NCI-H446 (cell line): Measurements from ENCODE around the gene TNS3.

Experiments used
- DNase-seq, 2 experiments: peaks; one replicate each; lab custom pipeline; 2025; lab: John Stamatoyannopoulos, UW

TNS3 gene

GRCh38 chr7:47367369-47367768 lies 214.5 kb downstream of the TNS3 start:
- no peak for DNase-seq

GRCh38 chr7:47366960-47367359 lies 215.0 kb downstream of the TNS3 start:
- no peak for DNase-seq

DNA sequence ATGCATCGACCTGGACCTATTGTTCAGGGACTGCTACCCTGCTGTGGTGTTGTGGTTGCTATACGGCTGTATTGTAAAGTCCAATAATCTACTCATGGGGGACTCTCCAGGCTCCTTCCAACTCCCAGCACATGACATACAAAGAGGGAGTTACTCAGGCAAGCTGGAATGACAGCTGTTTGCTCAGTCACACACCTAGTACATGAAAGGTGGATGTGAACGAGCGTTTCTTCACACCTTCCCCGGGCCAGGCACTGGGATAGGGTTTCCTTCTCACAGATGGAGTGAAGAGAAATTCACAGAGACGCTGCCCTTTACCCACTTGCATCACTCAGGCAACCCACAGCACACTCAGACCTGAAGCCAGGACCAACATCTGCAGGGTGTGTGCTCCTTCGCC lies 215.7 kb downstream of the TNS3 start:
- no peak for DNase-seq

DNA sequence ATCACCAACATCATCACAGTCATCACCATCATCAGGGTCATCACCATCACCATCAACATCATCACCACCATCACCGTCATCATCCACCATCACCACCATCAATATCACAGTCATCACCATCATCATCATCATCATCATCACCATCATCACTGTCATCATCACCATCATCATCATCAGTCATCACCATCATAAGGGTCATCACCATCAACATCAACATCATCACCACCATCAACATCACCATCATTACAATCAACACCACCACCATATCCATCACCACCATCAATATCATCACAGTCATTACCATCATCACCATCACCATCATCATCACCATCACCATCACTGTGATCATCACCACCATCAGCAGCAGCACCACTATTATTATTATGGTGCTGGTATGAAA lies 218.9 kb downstream of the TNS3 start:
- DNase-seq = no peak

DNA sequence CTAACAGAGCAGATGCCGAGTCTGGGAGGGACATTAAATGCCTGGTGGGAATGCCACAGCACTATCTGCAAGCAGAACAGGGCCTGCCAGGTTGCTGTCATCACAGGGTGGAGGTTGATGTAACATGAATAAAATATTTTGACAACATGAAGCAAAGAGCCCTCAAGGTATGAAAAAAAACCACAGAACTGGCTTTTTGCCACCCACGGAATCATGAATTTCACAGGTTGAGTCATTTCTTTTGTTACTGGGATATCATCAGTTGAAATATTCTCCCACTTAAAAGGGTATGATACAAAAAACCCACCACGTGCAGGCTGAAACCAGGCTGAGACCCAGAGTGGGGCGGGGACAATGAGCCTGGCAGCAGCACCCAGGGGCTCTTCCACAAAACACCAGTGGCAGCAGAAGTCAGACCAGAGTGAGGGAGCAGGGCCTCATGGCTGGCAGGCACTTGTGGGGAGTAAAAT lies 220.1 kb downstream of the TNS3 start:
- DNase-seq = no peak

- no peak for DNase-seq
Measured at GRCh38 chr7:47361236-47361635, 220.7 kb downstream of the TNS3 start.

GRCh38 chr7:47360301-47360900 lies 221.5 kb downstream of the TNS3 start:
- no peak for DNase-seq

- DNase-seq = no peak
Measured at GRCh38 chr7:47358944-47359588, 222.8 kb downstream of the TNS3 start.

DNA sequence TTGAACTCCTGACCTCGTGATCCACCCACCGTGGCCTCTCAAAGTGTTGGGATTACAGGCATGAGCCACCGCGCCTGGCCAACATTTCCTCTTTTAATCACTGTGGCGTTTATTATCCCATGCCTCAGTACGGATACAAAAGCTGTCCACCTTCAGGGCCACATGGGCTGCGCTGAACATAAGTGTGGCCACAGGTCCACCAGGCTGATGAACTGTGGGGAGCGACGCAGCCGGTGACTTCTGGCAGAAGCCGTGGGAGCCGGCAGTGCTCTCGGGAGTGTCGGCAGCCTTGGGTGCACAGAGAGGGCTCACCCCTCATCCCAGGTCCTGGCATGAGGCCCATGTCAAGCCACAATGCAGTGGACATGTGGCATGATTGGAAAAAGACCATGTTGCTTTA lies 223.6 kb downstream of the TNS3 start:
- DNase-seq = no peak

- DNase-seq = no peak
Measured at GRCh38 chr7:47357863-47358262, 224.0 kb downstream of the TNS3 start.

DNA sequence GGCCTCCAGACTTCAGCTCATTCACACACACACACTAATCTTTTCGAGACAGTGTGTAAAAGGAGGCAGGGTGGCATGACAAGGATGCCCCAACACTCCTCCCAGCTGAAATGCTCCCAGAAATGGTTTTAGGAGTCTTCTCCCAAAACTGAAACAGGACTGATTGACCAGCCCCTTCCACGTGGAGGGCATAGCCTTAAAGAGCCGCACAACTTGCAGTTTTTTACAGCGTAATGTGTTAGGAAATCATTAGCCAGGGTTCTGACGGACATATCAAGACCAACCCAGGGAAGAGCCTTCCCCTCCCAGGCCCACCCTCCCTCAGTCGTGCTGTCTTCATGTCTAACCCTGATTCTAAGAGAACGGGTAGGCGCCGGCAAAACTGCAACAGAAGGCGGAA lies 224.6 kb downstream of the TNS3 start:
- DNase-seq = no peak

DNA sequence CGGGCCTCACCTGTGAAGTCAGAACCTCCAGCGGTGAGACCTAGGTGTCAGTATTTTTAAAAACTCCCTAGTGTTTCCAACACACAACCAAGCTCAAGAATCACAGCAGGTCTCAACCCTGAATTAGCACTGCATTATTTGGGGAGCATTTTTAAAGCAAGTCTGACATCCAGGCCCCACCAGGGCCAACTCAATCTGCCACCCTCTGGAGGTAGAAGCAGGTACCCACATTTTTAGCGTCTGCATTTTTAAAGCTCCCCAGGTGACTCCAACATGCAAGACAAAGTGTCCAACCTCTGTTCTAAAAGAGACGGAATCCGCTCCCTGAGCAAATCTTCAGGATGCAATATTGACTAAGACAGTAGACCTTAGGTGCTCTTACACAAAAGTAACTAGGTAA lies 225.7 kb downstream of the TNS3 start:
- DNase-seq = no peak

- DNase-seq = no peak
Measured at GRCh38 chr7:47355684-47356083, 226.2 kb downstream of the TNS3 start.

- no peak for DNase-seq
Measured at GRCh38 chr7:47354831-47355541, 226.9 kb downstream of the TNS3 start.

- DNase-seq = no peak
Measured at GRCh38 chr7:47354071-47354470, 227.8 kb downstream of the TNS3 start.

GRCh38 chr7:47352394-47352968 lies 229.4 kb downstream of the TNS3 start:
- no peak for DNase-seq

DNA sequence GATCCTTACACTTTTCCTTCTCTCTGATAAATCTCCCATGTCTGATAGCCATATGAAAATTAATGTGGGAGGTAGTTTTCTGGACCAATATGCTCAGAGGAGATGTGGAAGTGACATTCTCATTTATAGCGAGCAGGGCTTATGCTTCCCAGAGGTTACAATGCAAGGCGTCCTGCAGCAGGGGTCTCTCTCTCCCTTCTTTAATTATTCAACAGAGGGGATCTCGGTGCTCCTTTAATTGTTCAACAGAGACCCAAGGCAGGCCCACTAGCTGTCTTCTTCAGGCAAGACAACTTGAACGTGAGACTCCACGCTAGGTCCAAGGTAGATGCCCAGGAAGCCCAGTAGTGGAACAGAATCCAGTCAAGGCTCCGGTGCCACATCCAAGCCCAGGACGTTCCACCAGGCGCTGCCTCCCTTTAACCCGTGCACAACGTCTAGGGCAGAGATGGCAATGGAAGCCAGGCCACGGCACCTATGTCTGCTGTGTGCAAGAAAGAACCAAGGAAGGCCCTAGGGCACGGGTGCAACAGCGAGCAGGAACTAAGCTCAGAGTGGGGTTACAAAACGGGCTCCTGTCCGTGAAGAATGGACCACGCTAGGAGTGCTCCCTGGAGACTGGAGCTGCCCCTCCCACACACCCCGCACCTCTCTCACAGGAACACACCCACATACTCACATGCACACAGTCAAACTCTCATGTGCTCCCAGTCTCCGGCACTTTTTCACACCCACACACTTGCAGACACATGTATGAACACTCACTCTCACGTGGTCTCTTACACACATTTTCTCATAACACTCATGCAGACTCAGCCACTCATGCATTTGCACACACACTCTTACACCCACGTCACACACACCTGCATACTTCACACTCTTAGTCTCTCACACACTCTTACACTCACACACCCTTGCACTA lies 230.4 kb downstream of the TNS3 start:
- DNase-seq = no peak

DNA sequence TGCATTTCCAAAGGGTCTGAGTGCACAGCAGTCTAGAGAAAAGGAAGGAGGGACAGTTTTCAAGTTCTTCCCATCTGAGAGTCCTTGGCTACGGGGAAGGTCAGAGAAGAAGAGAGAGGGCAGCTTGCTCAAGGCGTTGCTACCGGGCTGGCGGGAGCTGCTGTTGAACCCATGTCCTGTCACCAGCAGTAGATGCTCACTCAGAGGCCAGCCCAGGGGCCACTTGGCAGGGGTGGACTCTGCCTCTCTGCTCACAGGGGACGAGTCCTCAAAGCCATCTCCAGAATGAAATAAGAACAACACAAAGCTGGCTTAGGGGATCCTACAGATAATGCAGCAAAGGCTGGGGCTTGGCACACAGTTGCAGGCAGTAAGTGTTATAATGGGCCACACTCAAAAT lies 231.5 kb downstream of the TNS3 start:
- DNase-seq = no peak

GRCh38 chr7:47349401-47349800 lies 232.5 kb downstream of the TNS3 start:
- DNase-seq = no peak

DNA sequence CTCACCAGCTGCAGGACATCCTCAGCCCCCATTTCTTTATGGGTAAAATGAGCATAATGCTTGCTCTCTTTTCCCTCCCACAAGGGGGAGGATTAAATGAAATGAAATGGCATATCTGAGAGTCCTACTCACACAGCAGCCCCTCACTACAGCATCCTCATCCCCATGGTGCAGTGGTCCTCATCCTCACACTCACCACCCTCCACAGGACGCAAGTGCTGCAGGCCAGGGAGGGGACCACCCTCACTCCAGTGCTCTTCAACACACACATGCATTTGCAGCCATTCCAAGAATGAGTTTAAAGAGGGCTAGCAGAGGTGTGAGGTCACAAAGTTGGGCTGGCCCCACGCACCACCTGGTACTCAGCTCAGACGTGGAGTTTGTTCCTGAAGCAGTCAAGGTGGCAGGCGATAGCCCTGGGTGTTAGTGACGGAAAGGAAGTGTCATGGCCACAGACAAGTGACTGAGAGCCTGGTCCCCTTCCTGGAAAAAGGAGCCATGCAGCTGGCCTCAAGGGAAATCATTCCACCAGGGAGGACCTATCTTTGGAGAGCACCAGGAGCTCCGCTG lies 234.0 kb downstream of the TNS3 start:
- DNase-seq = no peak

GRCh38 chr7:47347346-47347745 lies 234.6 kb downstream of the TNS3 start:
- DNase-seq = no peak
